NCI-H1048 (cell line): Measurements from ENCODE around the gene SIPA1L3.

Experiments
- DNase-seq: peaks from one replicate; lab custom pipeline; 2025; lab: John Stamatoyannopoulos, UW

The SIPA1L3 gene

DNA sequence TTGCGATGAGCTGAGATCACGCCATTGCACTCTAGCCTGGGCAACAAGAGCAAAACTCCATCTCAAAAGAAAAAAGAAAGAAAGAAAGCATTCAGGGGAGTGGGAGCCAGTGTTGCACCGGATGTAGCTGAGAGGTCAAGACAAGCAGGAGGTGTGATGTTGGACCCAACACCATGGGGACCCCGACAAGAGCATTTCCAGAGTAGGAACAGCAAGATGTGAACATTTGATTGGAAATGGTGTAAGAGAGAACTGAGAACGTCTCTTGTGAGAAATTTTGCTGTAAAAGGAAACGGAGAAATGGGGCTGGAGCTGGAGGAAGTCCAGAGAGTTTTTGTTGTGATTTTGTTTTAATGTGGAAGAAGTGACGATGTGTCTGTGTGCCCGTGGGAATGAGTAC lies 332.8 kb downstream of the SIPA1L3 start:
- DNase-seq = no peak

DNA sequence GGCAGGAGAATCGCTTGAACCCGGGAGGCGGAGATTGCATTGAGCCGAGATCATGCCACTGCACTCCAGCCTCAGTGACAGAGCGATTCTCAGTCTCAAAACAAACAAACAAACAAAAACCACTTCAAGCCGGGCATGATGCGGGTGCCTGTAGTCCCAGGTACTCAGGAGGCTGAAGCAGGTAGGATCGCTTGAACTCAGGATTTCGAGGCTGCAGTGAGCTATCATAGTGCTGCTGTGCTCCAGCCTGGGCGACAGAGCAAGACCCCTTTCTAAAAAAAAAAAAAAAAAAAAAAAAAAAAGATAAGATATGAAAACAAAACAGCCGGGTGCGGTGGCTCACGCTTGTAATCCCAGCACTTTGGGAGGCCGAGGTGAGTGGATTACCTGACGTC lies 336.3 kb downstream of the SIPA1L3 start:
- no peak for DNase-seq

DNA sequence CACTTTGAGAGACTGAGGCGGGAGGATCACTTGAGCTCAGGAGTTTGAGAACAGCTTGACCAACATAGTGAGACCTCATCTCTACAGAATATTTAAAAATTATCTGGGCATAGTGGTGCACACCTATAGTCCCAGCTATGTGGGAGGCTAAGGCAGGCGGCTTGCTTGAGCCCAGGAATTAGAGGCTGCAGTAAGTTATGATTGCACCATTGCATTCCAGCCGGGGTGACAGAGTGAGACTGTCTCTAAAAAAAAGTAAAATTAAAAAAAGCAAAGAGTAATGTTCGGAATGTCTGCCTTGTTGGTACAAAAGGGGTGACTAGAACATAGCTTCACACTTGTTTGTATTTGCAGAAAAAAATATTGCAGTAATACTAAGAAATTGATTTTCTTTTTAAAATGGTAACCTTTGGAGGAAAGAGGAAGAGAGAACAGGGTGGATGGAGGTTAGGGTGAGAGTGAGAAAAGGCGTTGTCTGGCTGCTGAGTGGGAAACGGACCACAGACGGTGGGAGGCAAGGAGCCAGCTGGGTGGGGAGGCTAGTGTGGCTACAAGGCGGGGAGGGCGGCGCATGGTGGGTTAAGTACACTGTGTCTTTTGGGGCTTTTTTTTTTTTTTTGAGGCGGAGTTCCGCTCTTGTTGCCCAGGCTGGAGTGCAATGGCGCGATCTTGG lies 339.0 kb downstream of the SIPA1L3 start:
- no peak for DNase-seq

DNA sequence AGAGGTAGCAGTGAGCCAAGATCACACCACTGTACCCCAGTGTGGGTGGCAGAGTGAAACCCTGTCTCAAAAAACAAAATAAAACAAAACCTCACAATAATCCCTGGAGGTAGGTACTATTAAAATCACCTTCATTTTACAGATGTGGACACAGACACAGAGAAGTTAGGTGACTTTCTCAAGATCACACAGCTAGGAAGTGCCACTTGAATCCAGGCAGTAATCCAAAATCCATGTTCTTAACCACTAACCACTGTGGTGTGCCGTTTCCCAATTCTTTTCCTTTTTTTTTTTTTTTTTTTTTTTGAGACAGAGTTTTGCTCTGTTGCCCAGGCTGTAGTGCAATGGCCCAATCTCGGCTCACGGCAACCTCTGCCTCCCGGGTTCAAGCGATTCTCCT lies 340.1 kb downstream of the SIPA1L3 start:
- DNase-seq = no peak

DNA sequence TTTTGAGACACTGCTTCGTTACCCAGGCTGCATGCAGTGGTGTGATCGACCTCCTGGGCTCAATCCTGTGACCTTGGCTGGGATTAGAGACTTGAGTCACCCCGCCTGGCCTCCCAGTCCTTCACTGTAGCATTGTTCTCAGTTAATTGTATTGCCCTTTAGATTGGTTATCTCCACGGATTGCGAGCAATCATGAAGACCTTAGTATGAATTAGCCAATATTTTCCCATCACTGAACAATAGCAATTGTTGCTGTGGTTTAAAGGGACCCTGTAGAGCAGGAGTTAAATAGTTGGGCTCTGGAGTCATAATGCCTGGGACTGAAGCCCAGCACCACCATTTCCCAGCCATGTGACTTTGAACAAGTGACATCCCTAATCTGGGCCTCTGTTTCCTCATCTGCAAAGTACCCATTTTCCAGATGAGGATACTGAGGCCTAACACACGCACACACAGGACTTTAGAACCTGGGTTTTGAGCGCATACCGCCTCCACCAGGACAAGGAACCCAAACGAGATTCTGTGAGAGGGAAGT lies 340.8 kb downstream of the SIPA1L3 start:
- DNase-seq = no peak

DNA sequence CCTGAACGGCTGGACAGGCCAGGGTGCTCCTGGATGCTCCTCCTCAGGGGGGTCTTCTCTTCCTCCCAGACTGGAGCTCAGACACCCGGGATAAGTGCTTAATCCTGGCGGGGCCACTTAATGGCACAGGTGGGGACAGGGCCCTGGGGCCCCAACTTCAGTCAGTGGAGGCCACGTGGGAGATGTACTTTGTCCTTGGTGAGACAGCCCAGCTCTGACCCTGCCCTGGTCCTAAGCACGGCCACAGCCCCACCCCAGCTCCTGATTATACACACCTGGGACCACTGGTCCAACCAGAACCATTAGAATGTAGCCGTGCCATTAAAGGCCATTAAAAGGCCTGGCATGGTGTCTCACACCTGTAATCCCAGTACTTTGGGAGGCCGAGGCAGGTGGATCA lies 341.4 kb downstream of the SIPA1L3 start:
- no peak for DNase-seq

DNA sequence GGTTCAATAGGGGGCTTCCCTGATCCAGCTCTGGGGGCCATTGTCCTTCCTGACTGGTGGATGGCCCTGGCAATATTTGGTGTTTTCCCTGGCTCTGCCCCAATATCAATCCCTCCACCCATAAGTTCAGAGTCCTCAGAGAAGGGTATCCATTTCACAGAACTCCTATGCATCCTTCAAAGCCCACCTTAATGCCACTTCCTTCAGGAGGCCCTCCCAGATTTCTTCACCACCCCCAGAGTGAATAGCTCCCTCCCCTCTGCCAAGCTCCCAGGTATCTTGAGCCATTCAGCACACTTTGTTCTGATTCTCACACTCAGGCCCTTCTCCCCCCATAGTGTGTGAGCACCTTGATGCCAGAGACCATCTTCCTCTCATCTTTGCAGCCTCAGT lies 343.4 kb downstream of the SIPA1L3 start:
- no peak for DNase-seq

DNA sequence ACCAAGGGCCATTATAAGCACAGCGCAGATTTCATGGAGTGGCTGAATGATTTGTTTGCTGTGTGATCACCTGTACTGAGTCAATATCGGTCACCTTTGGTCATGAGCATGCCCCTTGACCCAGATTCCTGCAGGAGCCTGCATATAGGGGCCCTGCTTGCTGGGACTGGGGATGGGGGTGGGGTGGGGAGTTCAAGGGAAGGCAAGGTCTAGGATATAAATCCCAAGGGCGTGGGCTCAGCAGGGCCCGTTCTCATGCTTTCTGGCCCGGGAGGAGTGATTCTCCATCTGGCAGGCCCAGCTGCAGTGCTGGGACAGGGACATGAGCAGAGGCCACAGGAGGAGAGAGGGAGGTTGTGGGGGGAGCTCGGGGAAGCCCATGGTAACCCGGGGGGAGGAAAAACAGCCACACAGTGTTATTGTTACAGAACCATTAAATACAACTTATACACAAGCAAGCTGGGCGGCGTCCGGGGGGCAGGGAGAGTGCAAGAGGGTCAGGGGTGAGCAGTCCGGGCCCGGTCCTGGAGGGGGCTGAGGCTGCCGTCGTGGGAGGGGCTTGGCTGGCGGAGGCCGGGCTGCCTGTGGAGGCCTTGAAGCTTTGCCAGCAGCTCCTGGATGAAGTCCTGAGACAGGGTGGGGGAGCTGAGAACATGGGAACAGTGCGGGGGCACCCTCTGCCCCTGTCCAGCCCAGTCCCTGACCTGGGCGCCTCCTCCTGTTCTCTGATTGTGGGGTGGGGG lies 344.0 kb downstream of the SIPA1L3 start:
- DNase-seq = no peak

DNA sequence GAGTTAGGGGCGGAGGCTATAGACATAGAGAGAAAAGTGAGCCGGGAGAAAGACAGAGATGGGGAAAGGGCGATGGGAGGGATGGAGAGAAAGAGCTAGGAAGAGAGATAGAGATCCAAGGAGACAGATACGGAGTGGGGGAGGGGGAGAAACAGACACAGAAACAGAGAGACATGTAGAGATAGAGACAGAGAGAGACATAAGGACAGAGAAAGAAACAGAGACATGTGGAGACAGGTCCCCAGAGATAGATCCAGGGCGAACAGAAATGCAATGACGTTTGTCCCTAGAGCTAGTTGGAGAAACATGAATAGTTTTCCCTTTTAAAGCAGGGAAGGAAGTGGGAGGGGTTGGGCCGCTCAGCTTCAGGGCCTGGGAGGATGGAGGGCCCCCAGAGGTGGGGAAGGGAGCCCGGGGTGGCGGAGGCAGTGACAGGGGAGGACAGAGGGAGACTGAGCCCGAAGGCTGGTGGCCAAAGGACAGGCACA lies 344.6 kb downstream of the SIPA1L3 start:
- DNase-seq = no peak

DNA sequence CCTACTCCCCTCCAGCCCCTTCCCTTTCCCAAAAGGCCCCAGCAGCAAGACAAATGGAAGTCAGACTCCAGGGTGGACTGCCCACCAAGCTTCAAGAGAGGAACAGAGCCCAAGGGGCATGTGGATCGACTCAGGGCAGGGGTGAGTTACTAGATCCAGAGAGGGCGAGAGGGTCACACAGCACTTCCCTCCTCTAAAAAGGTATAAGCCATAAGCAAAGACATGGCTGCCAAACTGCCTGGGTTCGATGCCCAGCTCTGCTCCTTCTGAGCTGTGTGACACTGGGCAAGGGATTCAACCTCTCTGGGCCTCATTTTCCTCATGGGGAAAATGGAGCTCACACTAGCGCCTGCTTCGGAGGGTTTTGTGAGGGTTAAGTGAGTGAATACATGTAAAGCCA lies 345.4 kb downstream of the SIPA1L3 start:
- DNase-seq = no peak

DNA sequence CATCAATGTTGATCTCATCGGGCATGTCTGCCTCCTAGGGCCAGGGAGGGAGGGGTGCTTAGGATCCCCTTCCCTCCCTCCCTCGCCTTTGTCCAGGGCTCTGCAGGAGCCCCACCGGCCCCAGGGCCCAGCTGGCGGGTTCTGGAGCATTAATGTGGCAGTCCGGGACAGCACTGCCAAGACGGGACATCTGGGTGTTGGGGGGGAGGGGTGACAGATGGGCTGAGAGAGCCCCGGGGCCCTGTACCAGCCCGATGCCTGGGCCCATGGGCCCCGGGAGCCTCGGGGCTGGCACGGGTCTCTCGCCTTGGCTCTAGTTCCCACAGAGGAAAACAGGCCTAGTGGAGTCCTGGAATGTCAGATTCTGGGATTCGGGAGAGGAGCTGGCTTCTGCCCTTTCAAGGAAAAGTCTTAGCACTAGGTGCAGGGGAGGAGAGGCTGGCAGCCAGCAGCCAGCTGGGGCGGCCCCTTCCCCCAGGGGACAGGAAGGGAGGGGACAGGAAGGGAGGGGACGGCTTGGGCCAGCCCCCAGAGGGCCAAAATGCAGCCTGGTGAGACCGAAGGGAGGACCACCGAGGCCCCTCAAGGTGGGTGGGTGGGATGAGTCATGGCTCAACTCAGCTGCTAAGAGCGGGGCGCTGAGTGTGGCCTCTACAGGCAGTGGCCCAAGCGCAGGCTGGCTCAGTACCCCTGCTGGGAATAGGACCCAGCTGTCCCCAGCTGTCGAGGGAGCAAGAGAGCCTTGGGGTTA lies 346.1 kb downstream of the SIPA1L3 start:
- DNase-seq = no peak

DNA sequence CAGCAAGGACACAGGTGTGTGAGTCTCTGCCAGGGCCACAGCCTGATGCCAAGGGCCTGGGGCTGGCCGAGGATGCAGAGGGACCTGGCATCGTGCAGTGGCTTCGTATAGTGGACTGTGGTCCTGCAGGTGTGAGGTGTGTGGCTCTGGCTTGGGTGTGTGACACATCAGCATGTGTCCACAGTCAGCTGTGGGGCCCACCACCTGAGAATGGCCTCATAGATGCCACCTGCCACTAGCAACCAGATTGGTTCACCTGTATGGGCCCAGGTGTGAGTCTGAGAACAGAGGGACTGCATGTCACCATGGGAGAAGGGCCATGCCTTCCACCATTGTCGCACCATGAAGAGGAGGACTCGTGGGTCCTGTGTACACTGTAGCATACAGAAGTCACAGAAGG lies 346.8 kb downstream of the SIPA1L3 start:
- DNase-seq = no peak

DNA sequence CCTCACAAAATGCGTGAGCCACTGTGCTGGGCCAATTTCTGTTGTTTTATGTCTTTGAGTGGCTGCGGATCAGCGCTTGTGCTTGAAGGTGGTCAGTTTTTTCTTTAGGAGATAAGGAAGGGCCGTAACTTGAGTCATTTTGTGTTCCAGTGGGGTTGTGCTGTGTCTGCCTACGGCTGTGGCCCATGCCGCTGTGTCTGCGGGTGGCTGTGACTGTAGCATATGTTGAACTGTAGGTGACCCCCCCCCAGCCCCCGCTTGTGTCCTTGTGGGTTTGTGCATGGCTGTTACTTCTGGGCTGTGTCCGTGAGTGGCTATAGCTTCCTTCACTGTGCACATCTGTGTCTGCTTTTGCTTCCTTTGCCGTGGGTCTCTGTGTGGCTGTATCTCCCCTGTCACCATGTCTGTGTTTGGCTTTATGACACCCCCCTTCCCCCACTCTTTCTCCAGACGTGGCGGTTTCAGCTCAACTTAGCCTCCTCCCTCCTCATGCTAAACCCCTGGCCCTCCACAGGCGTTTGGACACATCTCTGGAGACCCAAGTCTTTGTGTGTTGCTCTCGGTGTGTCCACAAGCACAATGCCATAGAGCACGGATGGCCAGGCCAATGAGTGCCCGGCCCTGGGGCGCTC lies 348.5 kb downstream of the SIPA1L3 start:
- DNase-seq = no peak
